OCI-LY1 (cell line): Measurements from ENCODE around the gene SLC4A5.
A peak's percentile ranks its signal among the peaks of the same experiment; 100 is the strongest.

Experiments
- EZH2 ChIP-seq: fragments of 200-600 bp; sonication (generic), shearing (Covaris generic); IDR thresholded peaks from 2 replicates; pipeline ENCODE4 v1.8.0; 2017; ENCODE audit warnings: borderline replicate concordance, mixed run types, mild to moderate bottlenecking, antibody characterized with exemption, low read length, moderate library complexity, mixed read lengths
- TF ChIP-seq, protein P1 (sequence below): fragments of 200-600 bp; sonication (generic), shearing (Covaris generic); IDR thresholded peaks from 2 replicates; pipeline ENCODE4 v1.5.1; 2017; ENCODE audit warnings: mild to moderate bottlenecking, antibody characterized with exemption, low read length, moderate library complexity, mixed read lengths

DNA sequence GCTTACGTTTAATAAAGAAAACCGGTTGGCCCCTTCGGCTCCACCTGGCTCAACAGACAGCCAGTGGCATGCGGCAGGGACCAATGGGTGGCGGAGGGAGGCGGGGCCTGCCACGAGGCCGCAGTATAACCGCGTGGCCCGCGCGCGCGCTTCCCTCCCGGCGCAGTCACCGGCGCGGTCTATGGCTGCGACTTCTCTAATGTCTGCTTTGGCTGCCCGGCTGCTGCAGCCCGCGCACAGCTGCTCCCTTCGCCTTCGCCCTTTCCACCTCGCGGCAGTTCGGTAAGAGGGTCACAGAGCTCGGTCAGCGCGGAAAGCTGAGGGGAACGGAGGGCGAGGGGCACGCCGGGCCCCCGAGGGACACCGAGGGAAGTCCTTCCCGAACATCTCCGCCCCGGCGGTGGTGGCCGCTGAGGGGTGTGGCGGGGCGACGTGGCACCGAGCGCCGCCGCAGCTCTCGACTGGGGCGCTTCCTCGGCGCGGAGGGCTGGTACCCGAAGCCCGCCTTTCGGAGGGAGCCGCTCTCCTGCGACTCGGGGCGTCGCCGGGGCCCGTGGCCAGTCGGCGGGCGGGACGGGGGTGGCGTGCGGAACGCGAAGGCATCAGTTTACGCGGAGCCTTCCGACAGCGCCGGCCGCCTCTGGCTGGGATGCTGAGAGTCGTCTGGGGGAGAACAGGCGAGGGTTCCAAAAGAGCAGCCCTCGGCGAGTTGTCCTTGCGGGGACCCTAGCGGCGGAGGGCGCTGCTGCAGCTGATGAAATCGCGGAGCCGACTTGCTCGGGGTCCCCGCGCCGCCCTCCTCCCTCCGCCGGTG lies 144.5 kb downstream of the SLC4A5 start, which contains the start of gene MTHFD2:
- TF ChIP-seq, protein P1, sequence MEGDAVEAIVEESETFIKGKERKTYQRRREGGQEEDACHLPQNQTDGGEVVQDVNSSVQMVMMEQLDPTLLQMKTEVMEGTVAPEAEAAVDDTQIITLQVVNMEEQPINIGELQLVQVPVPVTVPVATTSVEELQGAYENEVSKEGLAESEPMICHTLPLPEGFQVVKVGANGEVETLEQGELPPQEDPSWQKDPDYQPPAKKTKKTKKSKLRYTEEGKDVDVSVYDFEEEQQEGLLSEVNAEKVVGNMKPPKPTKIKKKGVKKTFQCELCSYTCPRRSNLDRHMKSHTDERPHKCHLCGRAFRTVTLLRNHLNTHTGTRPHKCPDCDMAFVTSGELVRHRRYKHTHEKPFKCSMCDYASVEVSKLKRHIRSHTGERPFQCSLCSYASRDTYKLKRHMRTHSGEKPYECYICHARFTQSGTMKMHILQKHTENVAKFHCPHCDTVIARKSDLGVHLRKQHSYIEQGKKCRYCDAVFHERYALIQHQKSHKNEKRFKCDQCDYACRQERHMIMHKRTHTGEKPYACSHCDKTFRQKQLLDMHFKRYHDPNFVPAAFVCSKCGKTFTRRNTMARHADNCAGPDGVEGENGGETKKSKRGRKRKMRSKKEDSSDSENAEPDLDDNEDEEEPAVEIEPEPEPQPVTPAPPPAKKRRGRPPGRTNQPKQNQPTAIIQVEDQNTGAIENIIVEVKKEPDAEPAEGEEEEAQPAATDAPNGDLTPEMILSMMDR, result peak; percentile 69
- TF ChIP-seq EZH2, result no peak
